Measurements from ENCODE around the gene LAIR2.

The LAIR2 gene

GRCh38 chr19:54475706-54476105 is 26.9 kb upstream of the LAIR2 start:
- no peak overlapping the region for H2AFZ ChIP-seq (ENCODE audit: low read length)
- H3K36me3 ChIP-seq (replicated peaks in 1 of 2; ENCODE audit: control insufficient read depth in 2 of 2, insufficient read depth in 2 of 2, low read length in 2 of 2): no peaks in the 10 kb centered on the region
- no CpG with 5 or more reads among the region's 11 CpGs for WGBS, 2 donors (ENCODE audit: extremely low coverage in 2 of 2, insufficient read length in 2 of 2, insufficient replicate concordance in 1 of 2)

GRCh38 chr19:54477650-54478049 is 25.0 kb upstream of the LAIR2 start:
- no peak for DNase-seq (ENCODE audit: low spot score)
- H3K79me1 ChIP-seq (ENCODE audit: low read depth, low read length): no peaks in the 10 kb centered on the region
- no peak overlapping the region for H2BK12ac ChIP-seq (ENCODE audit: low read length)
- H4K8ac ChIP-seq (ENCODE audit: low read depth, low read length): no peak overlapping the region
- H3K9me3 ChIP-seq (replicated peaks in 1 of 2; ENCODE audit: control insufficient read depth in 2 of 2, insufficient read depth in 1 of 2, low read depth in 1 of 2, low read length in 2 of 2): peaks cover 0 to 2% of the 10 kb centered on the region in 2 donors
- no peak overlapping the region for H2AFZ ChIP-seq (ENCODE audit: low read length)
- no peak overlapping the region for H2BK120ac ChIP-seq (ENCODE audit: low read depth, low read length)
- H2BK15ac ChIP-seq (ENCODE audit: low read length): no peak overlapping the region
- no peaks in the 10 kb centered on the region for H3K27me3 ChIP-seq (ENCODE audit: control insufficient read depth in 3 of 3, insufficient read depth in 3 of 3, low read depth in 1 of 3, low read length in 3 of 3)
- no peak overlapping the region for H3K18ac ChIP-seq (ENCODE audit: low read length)
- H3K4ac ChIP-seq (ENCODE audit: low read length): no peak overlapping the region
- H2AK5ac ChIP-seq (ENCODE audit: low read depth, low read length): no peak overlapping the region
- H3K4me3 ChIP-seq (ENCODE audit: low read length in 2 of 2): no peak overlapping the region
- no peak overlapping the region for H3K23ac ChIP-seq (ENCODE audit: low read depth, low read length, poor library complexity)
- no CpG with 5 or more reads among the region's 3 CpGs for WGBS, 2 donors (ENCODE audit: extremely low coverage in 2 of 2, insufficient read length in 2 of 2, insufficient replicate concordance in 1 of 2)
- no peaks in the 10 kb centered on the region for H3K36me3 ChIP-seq (replicated peaks in 1 of 2; ENCODE audit: control insufficient read depth in 2 of 2, insufficient read depth in 2 of 2, low read length in 2 of 2)
- peaks cover 7 to 8% of the 10 kb centered on the region in 2 donors for H3K4me1 ChIP-seq (ENCODE audit: control insufficient read depth in 2 of 2, insufficient read depth in 1 of 2, low read depth in 1 of 2, low read length in 2 of 2)
- H2BK5ac ChIP-seq (ENCODE audit: low read length): no peak overlapping the region
- H4K91ac ChIP-seq (ENCODE audit: low read depth, low read length, poor library complexity): no peak overlapping the region
- no peak overlapping the region for H3K9ac ChIP-seq (ENCODE audit: low read depth, low read length, poor library complexity)
- no peak overlapping the region for H3K4me2 ChIP-seq (ENCODE audit: insufficient read depth, low read length, poor library complexity, severe bottlenecking)
- no peak overlapping the region for H3K14ac ChIP-seq (ENCODE audit: low read length)
- H3K27ac ChIP-seq (replicated peaks; ENCODE audit: low read length): no peak overlapping the region

More at GRCh38 chr19:54475706-54476105, 26.9 kb upstream of the LAIR2 start:
- Histone ChIP-seq H3K4me2 (ENCODE audit: insufficient read depth, low read length, poor library complexity, severe bottlenecking) (no peak overlapping the region), H2BK12ac (ENCODE audit: low read length) (no peak overlapping the region), H4K91ac (ENCODE audit: low read depth, low read length, poor library complexity) (no peak overlapping the region), H3K4me3 (ENCODE audit: low read length in 2 of 2) (no peak overlapping the region), H2BK15ac (ENCODE audit: low read length) (no peak overlapping the region), H3K9me3 (replicated peaks in 1 of 2; ENCODE audit: control insufficient read depth in 2 of 2, insufficient read depth in 1 of 2, low read depth in 1 of 2, low read length in 2 of 2) (peaks cover 0 to 2% of the 10 kb centered on the region in 2 donors), H3K27me3 (ENCODE audit: control insufficient read depth in 3 of 3, insufficient read depth in 3 of 3, low read depth in 1 of 3, low read length in 3 of 3) (peaks cover 0 to 9% (median 0%) of the 10 kb centered on the region in 3 experiments), H3K79me1 (ENCODE audit: low read depth, low read length) (no peaks in the 10 kb centered on the region), H3K9ac (ENCODE audit: low read depth, low read length, poor library complexity) (no peak overlapping the region), H3K18ac (ENCODE audit: low read length) (no peak overlapping the region), H3K23ac (ENCODE audit: low read depth, low read length, poor library complexity) (no peak overlapping the region), H2AK5ac (ENCODE audit: low read depth, low read length) (no peak overlapping the region), H2BK120ac (ENCODE audit: low read depth, low read length) (no peak overlapping the region), H3K27ac (replicated peaks; ENCODE audit: low read length) (no peak overlapping the region), H2BK5ac (ENCODE audit: low read length) (no peak overlapping the region), H4K8ac (ENCODE audit: low read depth, low read length) (no peak overlapping the region), H3K4me1 (ENCODE audit: control insufficient read depth in 2 of 2, insufficient read depth in 1 of 2, low read depth in 1 of 2, low read length in 2 of 2) (peaks cover 9 to 13% of the 10 kb centered on the region in 2 donors), H3K14ac (ENCODE audit: low read length) (no peak overlapping the region), H3K4ac (ENCODE audit: low read length) (no peak overlapping the region)
- no peak for DNase-seq (ENCODE audit: low spot score)

GRCh38 chr19:54478677-54479266 is 23.9 kb upstream of the LAIR2 start:
- Histone ChIP-seq H3K4me3 (ENCODE audit: low read length in 2 of 2) (no peak overlapping the region), H2AK5ac (ENCODE audit: low read depth, low read length) (no peak overlapping the region), H3K79me1 (ENCODE audit: low read depth, low read length) (no peaks in the 10 kb centered on the region), H3K27me3 (ENCODE audit: control insufficient read depth in 3 of 3, insufficient read depth in 3 of 3, low read depth in 1 of 3, low read length in 3 of 3) (no peaks in the 10 kb centered on the region), H3K4me1 (ENCODE audit: control insufficient read depth in 2 of 2, insufficient read depth in 1 of 2, low read depth in 1 of 2, low read length in 2 of 2) (peaks cover under 1% of the 10 kb centered on the region in 2 donors), H3K36me3 (replicated peaks in 1 of 2; ENCODE audit: control insufficient read depth in 2 of 2, insufficient read depth in 2 of 2, low read length in 2 of 2) (no peaks in the 10 kb centered on the region), H2BK5ac (ENCODE audit: low read length) (no peak overlapping the region), H2BK15ac (ENCODE audit: low read length) (no peak overlapping the region), H3K4me2 (ENCODE audit: insufficient read depth, low read length, poor library complexity, severe bottlenecking) (no peak overlapping the region), H3K9me3 (replicated peaks in 1 of 2; ENCODE audit: control insufficient read depth in 2 of 2, insufficient read depth in 1 of 2, low read depth in 1 of 2, low read length in 2 of 2) (no peaks in the 10 kb centered on the region), H2AFZ (ENCODE audit: low read length) (no peak overlapping the region), H3K9ac (ENCODE audit: low read depth, low read length, poor library complexity) (no peak overlapping the region), H3K4ac (ENCODE audit: low read length) (no peak overlapping the region), H2BK120ac (ENCODE audit: low read depth, low read length) (no peak overlapping the region), H4K8ac (ENCODE audit: low read depth, low read length) (no peak overlapping the region), H3K14ac (ENCODE audit: low read length) (no peak overlapping the region), H3K18ac (ENCODE audit: low read length) (no peak overlapping the region), H3K23ac (ENCODE audit: low read depth, low read length, poor library complexity) (no peak overlapping the region), H3K27ac (replicated peaks; ENCODE audit: low read length) (no peak overlapping the region), H4K91ac (ENCODE audit: low read depth, low read length, poor library complexity) (no peak overlapping the region), H2BK12ac (ENCODE audit: low read length) (no peak overlapping the region)
- no CpG with 5 or more reads among the region's 10 CpGs for WGBS, 2 donors (ENCODE audit: extremely low coverage in 2 of 2, insufficient read length in 2 of 2, insufficient replicate concordance in 1 of 2)
- DNase-seq (ENCODE audit: low spot score): peak; percentile 83

- no peak overlapping the region for H2BK15ac ChIP-seq (ENCODE audit: low read length)
- no peaks in the 10 kb centered on the region for H3K36me3 ChIP-seq (replicated peaks in 1 of 2; ENCODE audit: control insufficient read depth in 2 of 2, insufficient read depth in 2 of 2, low read length in 2 of 2)
- no peak overlapping the region for H3K4me2 ChIP-seq (ENCODE audit: insufficient read depth, low read length, poor library complexity, severe bottlenecking)
- no peaks in the 10 kb centered on the region for H3K4me1 ChIP-seq (ENCODE audit: control insufficient read depth in 2 of 2, insufficient read depth in 1 of 2, low read depth in 1 of 2, low read length in 2 of 2)
- no peak for DNase-seq (ENCODE audit: low spot score)
- peaks cover 0 to 6% (median 0%) of the 10 kb centered on the region in 3 experiments for H3K27me3 ChIP-seq (ENCODE audit: control insufficient read depth in 3 of 3, insufficient read depth in 3 of 3, low read depth in 1 of 3, low read length in 3 of 3)
- no peaks in the 10 kb centered on the region for H3K79me1 ChIP-seq (ENCODE audit: low read depth, low read length)
- H3K4ac ChIP-seq (ENCODE audit: low read length): no peak overlapping the region
- no peak overlapping the region for H4K91ac ChIP-seq (ENCODE audit: low read depth, low read length, poor library complexity)
- H3K14ac ChIP-seq (ENCODE audit: low read length): no peak overlapping the region
- no peak overlapping the region for H2BK5ac ChIP-seq (ENCODE audit: low read length)
- no peaks in the 10 kb centered on the region for H3K9me3 ChIP-seq (replicated peaks in 1 of 2; ENCODE audit: control insufficient read depth in 2 of 2, insufficient read depth in 1 of 2, low read depth in 1 of 2, low read length in 2 of 2)
- no peak overlapping the region for H3K23ac ChIP-seq (ENCODE audit: low read depth, low read length, poor library complexity)
- no peak overlapping the region for H2BK120ac ChIP-seq (ENCODE audit: low read depth, low read length)
- WGBS, 2 donors (ENCODE audit: extremely low coverage in 2 of 2, insufficient read length in 2 of 2, insufficient replicate concordance in 1 of 2): 100% methylated on average over 1 of the region's 2 CpGs
- H4K8ac ChIP-seq (ENCODE audit: low read depth, low read length): no peak overlapping the region
- no peak overlapping the region for H2BK12ac ChIP-seq (ENCODE audit: low read length)
- H2AFZ ChIP-seq (ENCODE audit: low read length): no peak overlapping the region
- no peak overlapping the region for H3K18ac ChIP-seq (ENCODE audit: low read length)
- H3K27ac ChIP-seq (replicated peaks; ENCODE audit: low read length): no peak overlapping the region
- H2AK5ac ChIP-seq (ENCODE audit: low read depth, low read length): no peak overlapping the region
- no peak overlapping the region for H3K9ac ChIP-seq (ENCODE audit: low read depth, low read length, poor library complexity)
- no peak overlapping the region for H3K4me3 ChIP-seq (ENCODE audit: low read length in 2 of 2)
These were observed 22.6 kb upstream of the LAIR2 start for GRCh38 chr19:54480051-54480450.
